CD14-positive monocyte (primary cell): ENCODE data around the gene PDPK1. TPM values are rescaled to one million over a fixed set of nuclear protein-coding genes. Genes with fewer than 3 reads are reported as not detected.
"Not testable (repeated sequence)": the region's sequence is repeated elsewhere in the genome, so short reads cannot be mapped to it uniquely, and the experiment has no call there.

ENCODE experiments used
- DNase-seq, 3 donors: peaks; one replicate each; pipeline ENCODE4 v3.0.0-alpha.2; 2011 to 2022
- H2AFZ ChIP-seq: 2 replicates; pipeline ENCODE4 v1.6.0; 2012; ENCODE audit warnings: mild to moderate bottlenecking, low read depth, low read length, inconsistent platforms; ENCODE audit not compliant: insufficient read depth, poor library complexity, severe bottlenecking
- H3K27ac ChIP-seq, 2 donors: 1 replicate in 1 of 2; 2 replicates in 1 of 2; pipeline ENCODE4 v1.5.1; 2012 to 2013; ENCODE audit warnings: low read length in 2 of 2, control low read depth in 1 of 2, inconsistent platforms in 1 of 2, low read depth in 1 of 2, mild to moderate bottlenecking in 1 of 2
- H3K27me3 ChIP-seq, 2 donors: one replicate each; pipeline versions ENCODE4 v1.6.0 to v1.6.1; 2011 to 2013; ENCODE audit warnings: low read length in 2 of 2; ENCODE audit not compliant: control insufficient read depth in 2 of 2, insufficient read depth in 2 of 2
- H3K36me3 ChIP-seq, 2 donors: replicated peaks in 1 of 2; 1 replicate in 1 of 2; 2 replicates in 1 of 2; pipeline versions ENCODE4 v1.5.1 to v1.6.1; 2012 to 2013; ENCODE audit warnings: low read length in 2 of 2, control low read depth in 1 of 2, inconsistent platforms in 1 of 2, mild to moderate bottlenecking in 1 of 2; ENCODE audit not compliant: insufficient read depth in 2 of 2, control insufficient read depth in 1 of 2
- H3K4me1 ChIP-seq, 2 donors: 1 replicate in 1 of 2; 2 replicates in 1 of 2; pipeline versions ENCODE4 v1.5.1 to v1.6.1; 2012 to 2013; ENCODE audit warnings: low read length in 2 of 2, control low read depth in 1 of 2, inconsistent platforms in 1 of 2, mild to moderate bottlenecking in 1 of 2, moderate library complexity in 1 of 2; ENCODE audit not compliant: insufficient read depth in 2 of 2, control insufficient read depth in 1 of 2
- H3K4me2 ChIP-seq: replicated peaks from 2 replicates; pipeline ENCODE3; 2012; ENCODE audit warnings: low read length, moderate library complexity, mild to moderate bottlenecking; ENCODE audit not compliant: poor library complexity, severe bottlenecking; ENCODE audit errors: extremely low read depth
- H3K4me3 ChIP-seq, 3 experiments: fragments of 200-600 bp in 1 of 3; sonication (generic) in 1 of 3; replicated peaks in 1 of 3; 1 replicate in 2 of 3; 2 replicates in 1 of 3; pipeline ENCODE4 v1.5.1; 2011 to 2013; ENCODE audit warnings: low read length in 3 of 3, mild to moderate bottlenecking in 3 of 3, control low read depth in 2 of 3, low read depth in 2 of 3, inconsistent platforms in 1 of 3, moderate library complexity in 1 of 3
- H3K79me2 ChIP-seq: 2 replicates; pipeline ENCODE4 v1.6.0; 2012; ENCODE audit warnings: mild to moderate bottlenecking, control low read depth, inconsistent platforms, low read length, moderate library complexity; ENCODE audit not compliant: insufficient read depth
- H3K9ac ChIP-seq: 2 replicates; pipeline ENCODE4 v1.6.0; 2017; ENCODE audit warnings: low read length, mild to moderate bottlenecking; ENCODE audit not compliant: insufficient read depth, poor library complexity, severe bottlenecking
- H3K9me3 ChIP-seq, 2 donors: replicated peaks in 1 of 2; 1 replicate in 1 of 2; 2 replicates in 1 of 2; pipeline versions ENCODE4 v1.5.1 to v1.6.1; 2012 to 2013; ENCODE audit warnings: low read length in 2 of 2, control low read depth in 1 of 2; ENCODE audit not compliant: control insufficient read depth in 1 of 2, insufficient read depth in 1 of 2
- H4K20me1 ChIP-seq: 2 replicates; pipeline ENCODE4 v1.6.0; 2012; ENCODE audit warnings: mild to moderate bottlenecking, low read length, control low read depth, moderate library complexity; ENCODE audit not compliant: insufficient read depth
- H3K27ac Mint-ChIP-seq, 7 donors: one replicate each; pipeline ENCODE4 v1.8.0; 2020; ENCODE audit warnings: mild to moderate bottlenecking in 7 of 7, mixed read lengths in 7 of 7, moderate library complexity in 6 of 7, inconsistent platforms in 2 of 7
- H3K27me3 Mint-ChIP-seq, 3 donors: one replicate each; pipeline ENCODE4 v1.8.0; 2021 to 2022; ENCODE audit warnings: low read depth in 3 of 3, mild to moderate bottlenecking in 3 of 3, mixed read lengths in 3 of 3, moderate library complexity in 3 of 3, inconsistent platforms in 1 of 3
- H3K36me3 Mint-ChIP-seq, 2 donors: one replicate each; pipeline ENCODE4 v1.8.0; 2020; ENCODE audit warnings: mixed read lengths in 2 of 2, inconsistent platforms in 1 of 2, mild to moderate bottlenecking in 1 of 2
- H3K4me1 Mint-ChIP-seq: one replicate; pipeline ENCODE4 v1.8.0; 2020; ENCODE audit warnings: mild to moderate bottlenecking, mixed read lengths
- H3K4me3 Mint-ChIP-seq, 2 donors: one replicate each; pipeline ENCODE4 v1.8.0; 2020; ENCODE audit warnings: mild to moderate bottlenecking in 2 of 2, mixed read lengths in 2 of 2, moderate library complexity in 1 of 2
- H3K9me3 Mint-ChIP-seq, 7 donors: one replicate each; pipeline ENCODE4 v1.8.0; 2020 to 2022; ENCODE audit warnings: mixed read lengths in 7 of 7, mild to moderate bottlenecking in 6 of 7, moderate library complexity in 6 of 7, inconsistent platforms in 2 of 7
- WGBS: methylation state at CpG from one replicate; pipeline ENCODE4 v1.1.5; 2013; ENCODE audit warnings: missing lambda C conversion rate; ENCODE audit not compliant: insufficient coverage; 5-methylcytosine and 5-hydroxymethylcytosine counted together
- intact Hi-C, 2 donors: fragments of 100-400 bp; cut with micrococcal nuclease; formaldehyde crosslinking; loops; one replicate each; pipeline versions ENCODE4 v1.15.0 to v1.15.1; 2023
- polyA plus RNA-seq, 3 donors: library from polyadenylated mRNA; depleted of rRNA in 1 of 3; unstranded in 2 of 3; stranded (reverse) in 1 of 3; fragments of 300-500 nt in 2 of 3; fragments of >200 nt in 1 of 3; fragmentation: Illumina TruSeq in 2 of 3; gene quantifications; 1 replicate in 2 of 3; 2 replicates in 1 of 3; pipeline ENCODE4 v1.2.3, GENCODE V29; 2012 to 2021
- TF ChIP-seq, protein P1 (sequence below): fragments of 200-600 bp; IDR thresholded peaks from one replicate; pipeline ENCODE4 v1.8.0; 2022; ENCODE audit warnings: antibody characterized with exemption, mild to moderate bottlenecking

PDPK1 gene
- polyA plus RNA-seq, 3 donors: 35.6 to 45.9 (median 38.6) TPM

DNA sequence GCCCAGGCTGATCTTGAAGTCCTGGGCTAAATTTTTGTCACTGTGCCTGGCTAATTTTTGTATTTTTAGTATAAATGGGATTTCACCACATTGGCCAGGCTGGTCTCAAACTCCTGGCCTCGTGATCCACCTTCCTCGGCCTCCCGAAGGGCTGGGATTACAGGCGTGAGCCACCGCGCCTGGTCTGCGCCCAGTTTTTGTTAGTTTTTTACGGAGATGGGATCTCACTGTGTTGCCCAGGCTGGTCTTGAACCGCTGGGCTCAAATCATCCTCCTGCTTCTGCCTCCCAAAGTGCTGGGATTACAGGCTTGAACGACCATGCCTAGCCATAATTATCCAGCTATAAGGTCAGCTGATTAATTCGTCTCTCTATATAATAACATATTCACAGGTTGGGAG lies 3.9 kb upstream of the PDPK1 start:
- H3K27ac ChIP-seq: no peak overlapping the region
- 99% methylated on average over 9 of the region's 11 CpGs for WGBS
- H3K9ac ChIP-seq: no peak overlapping the region
- peaks cover 55% of the 10 kb centered on the region for H3K4me1 Mint-ChIP-seq
- peaks cover 30% of the 10 kb centered on the region for H4K20me1 ChIP-seq
- peaks cover 14 to 19% of the 10 kb centered on the region in 2 donors for H3K36me3 ChIP-seq
- H3K4me3 Mint-ChIP-seq: no peak overlapping the region
- H3K79me2 ChIP-seq: peaks cover 8% of the 10 kb centered on the region
- DNase-seq: no peak
- intact Hi-C loops: no loop called here
- no peak overlapping the region for H3K4me2 ChIP-seq
- no peaks in the 10 kb centered on the region for H3K27me3 ChIP-seq
- H3K27me3 Mint-ChIP-seq: peaks cover 0 to 5% (median 4%) of the 10 kb centered on the region in 3 donors
- no peak overlapping the region for H2AFZ ChIP-seq
- TF ChIP-seq, protein P1, sequence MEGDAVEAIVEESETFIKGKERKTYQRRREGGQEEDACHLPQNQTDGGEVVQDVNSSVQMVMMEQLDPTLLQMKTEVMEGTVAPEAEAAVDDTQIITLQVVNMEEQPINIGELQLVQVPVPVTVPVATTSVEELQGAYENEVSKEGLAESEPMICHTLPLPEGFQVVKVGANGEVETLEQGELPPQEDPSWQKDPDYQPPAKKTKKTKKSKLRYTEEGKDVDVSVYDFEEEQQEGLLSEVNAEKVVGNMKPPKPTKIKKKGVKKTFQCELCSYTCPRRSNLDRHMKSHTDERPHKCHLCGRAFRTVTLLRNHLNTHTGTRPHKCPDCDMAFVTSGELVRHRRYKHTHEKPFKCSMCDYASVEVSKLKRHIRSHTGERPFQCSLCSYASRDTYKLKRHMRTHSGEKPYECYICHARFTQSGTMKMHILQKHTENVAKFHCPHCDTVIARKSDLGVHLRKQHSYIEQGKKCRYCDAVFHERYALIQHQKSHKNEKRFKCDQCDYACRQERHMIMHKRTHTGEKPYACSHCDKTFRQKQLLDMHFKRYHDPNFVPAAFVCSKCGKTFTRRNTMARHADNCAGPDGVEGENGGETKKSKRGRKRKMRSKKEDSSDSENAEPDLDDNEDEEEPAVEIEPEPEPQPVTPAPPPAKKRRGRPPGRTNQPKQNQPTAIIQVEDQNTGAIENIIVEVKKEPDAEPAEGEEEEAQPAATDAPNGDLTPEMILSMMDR: no peak
- no peaks in the 10 kb centered on the region for H3K9me3 Mint-ChIP-seq
- no peak overlapping the region for H3K4me3 ChIP-seq
- H3K4me1 ChIP-seq: peaks cover 61 to 77% of the 10 kb centered on the region in 2 donors
- H3K36me3 Mint-ChIP-seq: peaks cover 18 to 28% of the 10 kb centered on the region in 2 donors
- peak overlapping the region in 5 of 7 donors; percentile 46 to 100 (median 77) for H3K27ac Mint-ChIP-seq
- H3K9me3 ChIP-seq: no peaks in the 10 kb centered on the region

DNA sequence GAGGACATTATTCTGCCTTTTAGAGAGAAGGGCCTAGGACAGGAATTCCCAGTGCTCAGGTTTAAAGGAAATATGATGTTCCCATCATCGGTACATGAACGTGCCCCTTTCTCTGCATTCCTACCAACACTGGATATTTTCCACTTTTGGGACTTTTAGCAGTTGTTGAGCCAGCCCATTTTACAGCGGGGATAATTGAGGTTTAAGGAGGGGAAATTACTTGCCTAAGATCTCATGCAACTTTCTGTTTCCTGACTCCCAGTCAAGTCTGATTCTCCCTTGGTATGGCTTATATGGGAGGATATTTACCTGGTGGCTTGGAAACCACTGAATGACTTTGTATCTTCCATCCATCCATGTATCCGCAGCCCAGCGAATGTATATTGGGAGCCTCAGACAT lies 3.5 kb upstream of the PDPK1 start:
- Histone ChIP-seq H3K79me2 (peaks cover 12% of the 10 kb centered on the region), H3K4me1 (peaks cover 66 to 82% of the 10 kb centered on the region in 2 donors), H4K20me1 (peaks cover 30% of the 10 kb centered on the region), H3K36me3 (peaks cover 10 to 15% of the 10 kb centered on the region in 2 donors)
- H3K9me3 Mint-ChIP-seq, DNase-seq, H3K4me3 Mint-ChIP-seq, H3K27me3 Mint-ChIP-seq, H2AFZ ChIP-seq, H3K4me3 ChIP-seq, H3K9ac ChIP-seq, H3K9me3 ChIP-seq, intact Hi-C loops, H3K27me3 ChIP-seq, H3K27ac ChIP-seq, H3K4me2 ChIP-seq: not testable (repeated sequence)
- Mint-ChIP-seq H3K4me1 (peaks cover 60% of the 10 kb centered on the region), H3K27ac (peak overlapping the region in 5 of 7 donors; percentile 40 to 98 (median 90)), H3K36me3 (peaks cover 17 to 27% of the 10 kb centered on the region in 2 donors)
- no CpG with 5 or more reads among the region's 5 CpGs for WGBS
